OCI-M1 (cell line): ENCODE results near the gene FKBP15.

Source experiments
- DNase-seq: peaks from one replicate; lab custom pipeline; 2025; lab: John Stamatoyannopoulos, UW

Gene FKBP15

DNA sequence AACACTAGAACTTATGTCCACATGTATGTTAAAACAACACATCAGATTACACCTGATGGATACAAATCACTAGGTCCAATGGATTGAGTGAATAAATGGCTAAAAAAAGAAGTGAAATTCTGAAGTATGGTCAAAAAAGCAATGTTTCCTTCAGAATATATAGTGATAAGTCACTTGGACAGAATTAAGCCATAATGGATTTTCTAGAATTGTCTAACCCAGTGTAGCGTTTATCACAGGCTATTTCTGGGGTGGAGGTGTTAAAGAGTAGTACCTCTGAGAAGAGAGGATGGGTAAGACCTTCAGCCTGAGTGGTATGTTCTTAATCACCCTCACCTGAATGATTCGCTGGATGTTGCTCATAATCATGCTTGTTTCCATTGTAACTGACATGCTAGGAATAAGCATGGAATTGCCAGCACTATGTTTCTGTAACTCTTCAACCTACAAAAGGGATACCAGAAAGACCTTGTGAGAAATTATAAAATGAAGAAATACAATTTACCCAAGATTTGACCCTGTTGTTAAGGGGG is 37.1 kb downstream of the FKBP15 start:
- DNase-seq = no peak

DNA sequence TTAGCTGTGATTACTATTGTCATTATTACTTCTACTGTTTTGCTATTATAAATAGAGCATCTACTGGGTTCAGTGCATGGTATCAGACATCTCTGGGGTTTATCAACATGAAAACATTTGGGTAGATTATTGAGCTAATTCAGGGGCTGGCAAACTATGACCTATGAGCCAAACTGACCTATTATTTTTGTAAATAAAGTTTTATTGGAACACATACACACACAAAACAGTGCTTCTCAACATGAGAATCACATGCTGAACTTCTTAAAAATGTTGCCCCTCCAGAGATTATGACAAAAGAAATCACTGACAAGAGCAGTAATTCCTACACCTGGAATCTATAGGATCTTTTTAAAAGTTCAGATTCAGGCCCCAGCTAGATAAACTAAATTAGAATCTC is 39.9 kb downstream of the FKBP15 start:
- DNase-seq = no peak

DNA sequence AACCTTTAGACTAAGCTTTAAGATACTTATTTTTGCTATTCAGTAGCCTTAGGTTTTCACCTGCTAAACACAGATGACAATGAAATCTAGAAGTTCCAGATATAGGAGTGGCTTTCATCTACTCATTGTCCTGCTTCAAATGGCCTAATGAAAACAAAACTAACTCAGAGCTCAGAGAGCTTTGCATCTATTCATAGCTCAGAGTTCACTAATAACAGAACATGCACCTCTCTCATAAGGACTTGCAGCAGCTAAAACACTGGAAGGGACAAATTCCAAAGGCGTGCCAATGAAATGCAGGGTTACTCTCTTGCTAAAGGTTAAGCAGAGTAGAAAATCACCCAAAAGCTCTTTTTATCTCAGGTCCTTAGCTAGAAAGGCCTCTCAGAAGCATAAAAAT is 41.2 kb downstream of the FKBP15 start:
- no peak for DNase-seq

DNA sequence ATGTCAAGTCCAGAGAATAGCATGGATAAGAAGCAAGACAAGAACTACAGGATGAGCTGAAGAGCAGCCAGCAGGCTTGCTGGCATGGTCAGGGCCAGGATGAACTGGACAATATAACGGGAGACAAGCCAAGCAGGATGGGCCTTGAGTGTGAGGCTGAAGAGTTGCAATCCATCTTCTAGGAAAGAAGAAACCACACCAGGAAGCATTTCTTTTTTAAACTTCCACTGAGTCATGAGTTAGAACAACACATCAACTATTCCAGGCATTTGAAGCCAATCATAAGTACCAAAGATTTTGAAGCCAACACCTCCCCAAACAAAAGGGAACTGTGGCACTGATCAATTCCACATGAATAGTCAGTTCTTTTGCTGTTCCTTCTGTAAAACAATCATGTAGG is 43.0 kb downstream of the FKBP15 start:
- DNase-seq = no peak

DNA sequence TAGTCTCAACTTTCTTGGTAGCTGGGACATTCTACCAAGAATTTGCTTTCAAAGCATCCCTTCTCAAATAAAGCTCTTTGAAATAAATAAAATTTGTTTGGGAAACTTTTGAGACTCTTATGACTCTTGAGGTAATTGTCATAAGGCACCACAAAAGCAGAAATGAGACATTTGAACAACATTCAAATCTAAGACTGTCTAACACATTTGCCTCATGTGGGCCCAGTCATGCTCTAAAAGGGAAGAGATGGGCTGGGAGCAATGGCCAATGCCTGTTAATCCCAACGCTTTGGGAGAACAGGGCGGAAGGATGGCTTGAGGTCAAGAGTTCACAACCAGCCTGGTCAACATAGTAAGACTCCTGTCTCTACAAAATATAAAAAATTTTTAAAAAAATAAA is 43.8 kb downstream of the FKBP15 start:
- no peak for DNase-seq

DNA sequence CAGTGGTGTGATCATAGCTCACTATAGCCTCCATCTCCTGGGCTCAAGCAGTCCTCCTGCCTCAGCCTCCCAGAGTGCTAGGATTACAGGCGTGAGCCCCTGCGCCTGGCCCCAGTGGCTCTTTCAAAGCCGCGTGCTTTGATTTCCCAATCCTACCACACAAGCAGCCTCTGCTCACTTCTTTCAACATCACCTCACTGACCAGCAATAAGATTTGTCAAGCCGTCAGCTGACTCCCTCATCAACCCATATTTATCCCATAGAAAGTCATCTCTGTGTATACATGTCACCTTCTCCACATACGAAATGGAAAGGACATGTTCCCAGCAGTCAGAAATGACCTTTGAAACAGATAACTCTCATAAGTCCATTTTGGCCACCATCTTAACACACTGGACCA is 44.3 kb downstream of the FKBP15 start:
- DNase-seq = no peak

DNA sequence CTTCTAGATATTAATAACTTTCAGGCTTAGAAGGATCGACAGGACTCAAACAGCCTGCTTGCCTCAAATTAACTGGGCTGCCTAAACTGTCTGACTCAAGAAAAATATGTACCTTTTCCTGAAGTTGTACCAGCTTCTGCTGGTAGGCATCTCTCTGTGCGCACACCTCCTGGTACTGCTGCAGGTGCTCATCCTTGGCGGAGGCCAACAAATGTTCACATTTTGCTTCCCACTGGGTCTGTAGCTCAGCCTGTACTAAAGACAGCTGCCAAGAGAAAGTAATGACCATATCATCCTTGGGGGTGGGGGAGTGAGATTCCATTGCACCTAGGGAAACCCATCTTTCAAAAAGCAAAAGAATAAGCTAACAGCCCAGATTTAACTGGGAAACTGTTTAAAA is 47.7 kb downstream of the FKBP15 start:
- no peak for DNase-seq

DNA sequence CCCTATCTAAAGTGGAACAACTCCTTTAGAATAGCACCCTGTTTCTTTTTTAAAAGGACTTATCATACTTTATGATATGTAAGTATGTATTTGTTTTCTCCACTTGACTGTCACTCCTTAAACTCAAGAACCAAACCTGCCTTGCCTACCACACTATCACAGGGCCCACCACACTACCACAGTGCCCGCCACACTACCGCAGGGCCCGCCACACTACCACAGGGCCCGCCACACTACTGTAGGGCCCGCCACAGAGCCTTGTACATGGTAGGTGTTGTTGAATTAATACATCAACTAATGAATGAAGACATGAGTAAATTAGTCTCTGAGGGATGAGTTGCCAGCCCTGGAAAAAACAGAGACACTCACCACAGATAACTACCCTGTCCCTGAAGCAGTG is 52.3 kb downstream of the FKBP15 start:
- DNase-seq = no peak

DNA sequence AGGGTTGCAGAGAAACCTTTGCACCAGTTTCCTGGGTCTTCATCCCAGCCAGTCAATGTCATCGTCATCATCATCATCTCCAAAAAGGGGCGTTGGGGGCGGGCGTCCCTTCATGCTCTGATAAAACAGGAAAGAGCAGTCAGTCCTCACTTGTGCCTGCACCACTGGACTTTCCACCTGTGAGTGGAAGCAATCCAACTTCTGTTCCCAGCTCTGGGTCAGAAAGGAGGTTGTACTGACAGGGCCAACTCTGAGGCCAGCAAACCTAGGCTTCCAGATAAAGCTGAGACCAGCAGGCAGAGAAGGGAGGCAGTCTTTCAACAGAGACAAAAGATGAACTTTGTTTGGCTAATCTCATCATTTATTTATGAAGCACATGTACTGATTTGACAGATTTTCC is 55.0 kb downstream of the FKBP15 start:
- no peak for DNase-seq

DNA sequence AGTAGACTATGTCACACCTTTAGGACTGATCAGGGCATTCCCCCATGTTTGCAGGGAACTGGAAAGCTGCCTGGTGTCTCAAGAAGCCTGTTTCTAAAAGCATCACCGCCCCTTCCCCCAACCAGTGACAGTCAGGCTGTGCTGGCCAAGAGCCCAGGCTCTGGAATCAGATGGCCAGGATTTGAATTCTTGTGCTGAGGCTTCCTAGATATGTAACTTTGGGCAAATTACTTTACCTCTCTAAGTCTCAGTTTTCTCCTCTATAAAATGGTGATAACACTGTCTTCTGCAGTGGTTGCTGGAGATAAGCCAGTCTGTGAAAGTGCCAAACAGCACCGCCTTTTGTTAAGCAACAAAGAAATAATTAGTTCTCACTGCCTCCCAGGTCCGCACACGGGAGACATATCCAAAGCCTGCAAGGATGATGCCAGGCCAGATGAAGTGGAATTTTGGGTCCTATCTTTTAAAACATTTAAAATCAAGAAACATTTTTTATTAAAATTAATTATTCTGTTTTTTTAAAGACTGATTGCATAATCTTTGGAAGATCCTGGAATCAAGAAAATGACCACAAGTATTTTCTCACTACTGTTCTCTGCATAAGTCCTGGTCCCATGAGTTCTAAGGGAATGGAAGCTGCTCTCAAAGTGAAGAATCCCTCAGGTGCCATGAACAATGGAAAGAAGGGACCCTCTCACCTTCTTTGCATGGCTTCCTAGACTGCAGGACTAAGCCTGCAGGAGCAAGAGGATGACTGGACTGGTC is 56.4 kb downstream of the FKBP15 start:
- DNase-seq = no peak

DNA sequence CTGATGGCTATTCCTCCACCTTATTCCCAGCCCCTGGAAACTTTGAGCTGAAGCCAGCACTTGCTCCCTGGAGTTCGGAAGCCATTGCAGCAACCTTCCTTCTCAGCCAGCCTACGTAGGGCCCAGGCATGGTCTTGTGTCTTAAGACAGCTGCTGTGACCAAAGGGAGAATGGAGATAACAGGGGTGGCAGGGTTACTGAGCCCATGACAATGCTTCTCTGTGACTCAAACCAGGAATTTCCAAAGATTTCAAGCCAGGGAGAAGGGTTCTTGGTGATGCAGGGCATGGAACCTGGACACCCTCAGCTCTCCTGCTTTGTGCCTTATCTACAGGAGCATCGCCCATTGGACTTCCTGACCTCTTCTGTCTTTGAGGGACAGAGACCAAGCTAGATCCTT is 58.1 kb downstream of the FKBP15 start:
- DNase-seq = no peak

DNA sequence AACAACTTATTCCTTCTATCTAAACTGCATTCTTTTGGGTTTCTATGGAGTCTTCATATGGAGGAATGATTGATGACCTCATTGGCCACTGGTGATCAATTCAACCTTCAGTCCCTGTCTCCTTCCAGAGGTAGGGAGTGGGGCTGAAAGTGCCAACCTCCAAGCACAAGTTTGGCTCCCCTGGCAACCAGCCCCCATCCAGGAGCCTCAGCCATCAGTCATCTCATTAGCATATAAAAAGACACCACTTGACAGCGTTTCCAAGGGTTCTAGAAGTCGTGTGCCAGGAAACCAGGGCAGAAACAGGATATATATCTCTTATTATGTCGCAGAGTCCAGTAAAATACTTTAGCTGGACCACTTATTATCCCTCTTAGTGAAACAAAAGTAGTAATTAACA is 60.5 kb downstream of the FKBP15 start:
- no peak for DNase-seq

DNA sequence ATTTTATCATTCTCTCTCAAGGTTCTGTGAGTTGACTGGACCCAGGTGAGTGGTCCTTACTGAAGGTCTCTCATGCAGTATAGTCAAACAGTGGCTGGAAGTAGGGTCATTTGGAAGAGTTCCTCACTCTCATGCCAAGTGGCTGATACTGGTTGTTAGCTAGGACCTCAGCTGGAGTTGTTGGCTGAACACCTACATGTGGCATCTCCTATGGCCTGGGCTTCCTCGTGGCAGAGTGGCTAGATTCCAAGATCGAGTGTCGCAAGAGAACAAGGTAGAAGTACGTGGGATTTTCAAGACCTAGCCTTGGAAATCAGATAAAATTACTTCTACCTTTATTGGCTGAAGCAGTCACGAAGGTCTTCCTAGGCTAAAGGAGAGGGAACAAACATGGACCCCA is 62.6 kb downstream of the FKBP15 start:
- no peak for DNase-seq

DNA sequence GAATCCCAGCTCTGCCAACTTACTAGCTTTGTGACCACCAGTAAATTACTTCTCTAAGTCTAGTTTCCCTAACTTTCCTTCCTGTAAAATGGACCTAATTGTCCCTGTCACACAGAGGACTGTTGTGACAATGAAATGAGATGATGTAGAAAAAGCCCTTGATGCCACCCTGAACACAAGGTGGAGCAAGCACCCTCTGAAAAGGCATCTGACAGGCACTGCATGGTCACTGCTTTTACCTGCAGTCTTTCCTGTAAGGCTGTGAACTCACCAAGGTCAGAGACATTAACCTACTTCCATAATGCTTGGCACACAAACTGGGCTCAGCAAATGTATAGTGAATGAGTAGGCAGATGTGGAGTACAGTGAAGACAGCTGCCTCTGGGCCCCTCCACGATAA is 64.2 kb downstream of the FKBP15 start:
- no peak for DNase-seq

DNA sequence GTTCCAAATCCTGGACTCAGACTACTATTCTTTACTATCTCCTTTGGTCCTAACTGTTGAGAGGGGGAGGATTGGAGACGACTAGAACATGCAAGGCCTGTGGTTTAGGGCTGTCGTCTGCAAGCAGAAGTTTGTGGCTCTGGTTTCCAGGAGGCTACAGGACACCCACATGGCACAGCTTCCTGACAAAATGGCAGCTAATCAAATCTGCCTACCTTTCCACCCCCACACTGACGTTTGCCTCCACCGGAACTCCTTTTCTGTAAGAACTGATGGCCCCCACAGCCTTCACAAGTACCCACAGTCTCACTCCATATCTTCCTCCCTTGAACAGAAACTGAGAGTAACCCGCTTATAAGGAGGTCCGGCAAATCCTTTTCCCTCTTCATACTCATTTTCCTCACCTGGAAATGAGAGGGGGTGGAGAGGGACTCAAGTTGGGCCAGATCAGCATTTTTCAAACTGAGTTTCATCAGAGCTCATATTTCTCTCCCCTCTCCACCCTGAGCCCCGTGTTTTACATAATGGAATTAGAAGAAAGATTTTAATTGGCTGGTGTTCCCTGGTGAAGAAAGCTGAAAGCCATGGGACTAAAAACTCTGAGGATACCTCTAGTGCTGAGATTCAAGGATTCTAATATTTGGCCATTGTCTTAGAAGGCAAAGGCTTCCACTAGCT is 65.0 kb downstream of the FKBP15 start:
- peak; percentile 83 for DNase-seq

DNA sequence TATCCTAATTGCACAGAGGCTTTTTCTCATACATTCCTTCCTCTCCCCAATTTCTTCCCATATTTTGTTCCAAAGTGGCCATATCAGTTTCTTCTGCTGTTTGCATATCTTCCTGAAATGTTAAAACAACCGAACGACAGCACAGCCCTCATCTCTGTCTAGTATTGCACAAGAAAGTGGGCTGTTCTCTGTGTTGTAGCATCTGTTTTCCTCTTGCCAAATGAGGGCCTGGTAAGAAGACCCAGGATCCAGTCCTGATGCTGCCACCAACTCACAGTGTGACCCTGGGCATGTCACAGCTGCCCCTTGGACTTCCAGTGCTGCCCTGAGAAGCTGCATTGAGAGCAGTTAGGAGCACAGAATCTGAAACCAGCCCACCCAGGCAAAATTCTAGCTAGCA is 66.1 kb downstream of the FKBP15 start:
- DNase-seq = no peak

DNA sequence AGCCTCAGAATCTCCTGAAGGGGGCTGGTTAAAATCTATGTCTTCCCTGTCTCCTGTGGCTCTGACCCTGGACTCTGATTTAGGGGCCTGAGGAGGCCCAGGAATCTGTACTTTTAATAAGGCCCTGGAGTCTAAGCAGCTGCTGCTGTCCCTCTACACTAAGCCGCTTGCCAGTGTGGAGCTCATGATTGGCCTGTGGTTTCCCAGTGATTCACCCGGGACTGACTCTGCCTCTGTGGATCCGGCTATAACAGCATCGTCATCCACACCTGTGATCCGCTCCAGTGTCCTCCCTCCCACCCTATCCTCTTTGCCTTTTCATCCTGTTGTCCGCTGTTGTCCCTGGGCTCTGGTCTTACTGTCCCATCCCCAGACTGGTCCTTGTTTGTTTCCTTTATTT is 66.6 kb downstream of the FKBP15 start:
- DNase-seq = no peak

DNA sequence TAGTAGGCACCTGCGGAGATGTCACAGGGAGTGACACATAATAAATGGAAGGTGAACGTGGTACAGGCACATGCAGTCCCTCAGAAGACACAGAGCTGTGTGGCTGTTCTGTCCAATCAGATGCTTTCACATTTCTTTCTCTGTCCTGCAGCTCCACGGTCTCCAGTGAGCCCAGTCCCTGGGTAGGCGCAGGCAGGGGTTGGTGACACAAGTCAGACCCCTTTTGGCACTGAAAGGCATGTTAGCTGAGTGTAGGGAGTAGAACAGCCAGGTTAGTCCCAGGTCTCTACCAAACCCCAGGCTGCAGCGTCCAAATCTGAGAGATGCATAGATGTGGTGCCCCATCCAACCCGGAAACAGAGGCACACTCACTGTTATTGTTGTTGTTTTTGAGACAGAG is 67.5 kb downstream of the FKBP15 start:
- no peak for DNase-seq

DNA sequence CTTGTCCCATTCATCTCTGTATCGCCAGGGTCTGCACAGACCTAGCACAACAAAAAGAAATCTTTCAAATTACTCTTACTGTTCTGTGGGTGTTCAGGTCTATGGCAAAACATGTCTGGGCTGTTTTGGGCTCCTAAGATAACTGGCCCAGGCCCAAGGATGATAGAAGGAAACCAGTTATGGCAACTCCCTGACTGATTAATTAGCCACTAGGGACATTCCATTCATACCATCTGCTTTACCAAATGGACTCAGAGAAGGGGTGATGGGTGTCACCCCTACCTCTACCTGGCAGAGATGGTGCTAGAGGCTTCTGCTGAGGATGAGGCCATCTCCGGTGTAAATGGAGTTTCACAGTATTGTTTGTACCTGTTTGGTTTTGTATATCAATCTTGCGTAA is 68.4 kb downstream of the FKBP15 start:
- peak; percentile 15 for DNase-seq

DNA sequence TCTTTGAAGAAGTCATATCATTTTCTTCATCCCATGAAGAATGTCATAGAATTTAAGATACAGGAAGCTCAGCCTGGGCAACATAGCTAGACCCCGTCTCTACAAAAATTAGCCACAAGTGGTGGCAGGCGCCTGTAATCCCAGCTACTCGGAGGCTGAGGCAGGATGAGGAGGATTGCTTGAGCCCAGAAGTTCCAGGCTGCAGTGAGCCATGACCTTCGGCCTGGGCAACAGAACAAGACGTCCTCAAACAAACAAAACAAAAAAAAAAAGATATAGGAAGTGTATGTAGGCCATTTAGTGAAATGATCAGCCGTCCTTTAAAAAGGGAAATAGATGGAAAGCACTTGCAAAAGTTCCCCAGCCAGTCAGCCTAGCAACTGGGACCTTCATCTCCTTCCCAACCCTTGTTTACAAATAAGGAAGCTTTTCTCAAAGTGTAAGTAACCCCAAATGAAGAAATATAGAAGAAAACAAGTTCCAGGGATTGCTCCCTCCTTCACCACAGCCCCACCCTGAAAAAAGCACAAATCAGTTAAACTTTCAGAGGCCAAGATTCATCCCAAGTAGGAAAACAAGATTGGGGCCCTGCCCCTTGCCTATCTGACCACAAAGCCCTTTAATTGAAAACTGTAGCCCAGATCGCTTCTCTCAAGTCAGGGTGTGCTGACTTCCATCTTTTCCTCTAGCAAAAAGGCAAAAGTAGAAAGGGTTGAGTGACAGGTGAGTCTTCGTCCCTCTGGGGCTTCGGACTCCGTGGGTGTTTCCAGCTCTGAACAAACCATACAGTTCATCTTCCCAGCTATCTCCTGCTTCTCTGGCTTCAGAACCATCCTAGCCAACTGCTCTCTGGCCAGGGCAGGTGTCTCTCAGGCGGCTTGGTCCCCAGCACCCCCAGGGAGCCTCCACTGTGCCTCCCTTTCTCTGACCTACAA is 69.1 kb downstream of the FKBP15 start:
- DNase-seq = peak; percentile 47

DNA sequence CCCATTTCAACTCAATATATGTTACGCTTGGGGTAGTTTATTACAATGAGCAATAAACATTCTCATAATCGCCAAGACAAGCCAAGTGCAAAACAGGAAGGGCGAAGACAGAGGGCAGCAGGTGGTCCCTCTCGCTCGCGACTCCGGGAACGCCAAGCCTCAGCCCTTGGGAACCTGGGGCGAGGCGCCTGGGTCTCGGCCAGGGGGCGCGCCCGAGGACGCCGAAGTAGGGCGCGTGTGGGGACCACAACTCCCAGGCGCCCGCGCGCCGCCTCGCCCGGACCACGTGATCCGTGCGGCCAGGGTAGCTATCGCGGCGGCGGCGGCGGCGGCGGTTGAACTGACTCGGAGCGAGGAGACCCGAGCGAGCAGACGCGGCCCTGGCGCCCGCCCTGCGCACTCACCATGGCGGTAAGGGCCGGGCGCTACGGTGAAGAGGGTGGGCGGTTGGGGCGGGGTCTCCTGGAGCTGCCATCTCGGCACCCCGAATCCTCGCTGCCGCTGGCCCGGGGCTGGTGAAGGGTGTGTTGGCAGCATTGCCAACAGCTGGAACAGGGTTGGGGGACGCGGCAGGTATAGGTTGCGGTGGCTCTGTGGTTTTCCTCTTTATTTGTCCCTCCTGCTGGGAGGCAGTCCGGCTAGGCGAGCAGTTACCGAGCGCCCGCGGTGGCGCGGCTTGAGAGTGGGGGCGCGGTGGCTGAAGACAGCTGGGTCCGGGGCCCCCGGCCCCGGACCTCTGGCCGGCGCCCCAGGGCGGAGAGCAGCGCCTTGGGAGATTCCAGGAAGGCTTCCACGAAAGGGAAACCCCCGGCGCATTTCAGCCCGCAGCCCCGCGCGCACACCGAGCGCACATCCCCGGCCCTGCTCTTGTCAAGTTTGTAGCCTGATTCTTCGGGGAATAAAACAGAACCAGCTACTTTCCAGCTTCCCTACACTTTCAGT is 70.1 kb downstream of the FKBP15 start, which contains the start of gene SLC31A2:
TSS of gene SLC31A2 (plus strand) at position 338 of the 942 bp plus-strand sequence. CDS start at position 406, 68 bp downstream.
- peak; percentile 91 for DNase-seq
